Effector memory CD8-positive, alpha-beta T cell (primary cell): ENCODE data around the gene UGT1A4.
"Not testable (repeated sequence)": the region's sequence is repeated elsewhere in the genome, so short reads cannot be mapped to it uniquely, and the experiment has no call there.

Experiments
- ATAC-seq: fragments of 150-1000 bp; cut with Tn5 transposase; replicated peaks from 2 replicates; pipeline ENCODE4 v1.10.0; 2021; ENCODE audit warnings: mild to moderate bottlenecking, moderate library complexity
- DNase-seq, 3 experiments: peaks; one replicate each; pipeline ENCODE4 v3.0.0; 2021
- H3K27ac Mint-ChIP-seq, 2 donors: one replicate each; pipeline ENCODE4 v1.8.0; 2022; ENCODE audit warnings: mild to moderate bottlenecking in 2 of 2, mixed read lengths in 2 of 2, moderate library complexity in 2 of 2
- H3K27me3 Mint-ChIP-seq, 2 donors: one replicate each; pipeline ENCODE4 v1.8.0; 2022; ENCODE audit warnings: mixed read lengths in 2 of 2
- H3K36me3 Mint-ChIP-seq: one replicate; pipeline ENCODE4 v1.8.0; 2022; ENCODE audit warnings: mild to moderate bottlenecking, moderate library complexity, mixed read lengths; ENCODE audit not compliant: insufficient read depth
- H3K4me1 Mint-ChIP-seq, 2 donors: one replicate each; pipeline ENCODE4 v1.8.0; 2022; ENCODE audit warnings: low read depth in 2 of 2, mixed read lengths in 2 of 2
- H3K4me3 Mint-ChIP-seq, 2 donors: one replicate each; pipeline ENCODE4 v1.8.0; 2022; ENCODE audit warnings: mild to moderate bottlenecking in 2 of 2, mixed read lengths in 2 of 2, moderate library complexity in 2 of 2
- H3K9me3 Mint-ChIP-seq, 2 donors: one replicate each; pipeline ENCODE4 v1.8.0; 2022; ENCODE audit warnings: mixed read lengths in 2 of 2

UGT1A4 gene

DNA sequence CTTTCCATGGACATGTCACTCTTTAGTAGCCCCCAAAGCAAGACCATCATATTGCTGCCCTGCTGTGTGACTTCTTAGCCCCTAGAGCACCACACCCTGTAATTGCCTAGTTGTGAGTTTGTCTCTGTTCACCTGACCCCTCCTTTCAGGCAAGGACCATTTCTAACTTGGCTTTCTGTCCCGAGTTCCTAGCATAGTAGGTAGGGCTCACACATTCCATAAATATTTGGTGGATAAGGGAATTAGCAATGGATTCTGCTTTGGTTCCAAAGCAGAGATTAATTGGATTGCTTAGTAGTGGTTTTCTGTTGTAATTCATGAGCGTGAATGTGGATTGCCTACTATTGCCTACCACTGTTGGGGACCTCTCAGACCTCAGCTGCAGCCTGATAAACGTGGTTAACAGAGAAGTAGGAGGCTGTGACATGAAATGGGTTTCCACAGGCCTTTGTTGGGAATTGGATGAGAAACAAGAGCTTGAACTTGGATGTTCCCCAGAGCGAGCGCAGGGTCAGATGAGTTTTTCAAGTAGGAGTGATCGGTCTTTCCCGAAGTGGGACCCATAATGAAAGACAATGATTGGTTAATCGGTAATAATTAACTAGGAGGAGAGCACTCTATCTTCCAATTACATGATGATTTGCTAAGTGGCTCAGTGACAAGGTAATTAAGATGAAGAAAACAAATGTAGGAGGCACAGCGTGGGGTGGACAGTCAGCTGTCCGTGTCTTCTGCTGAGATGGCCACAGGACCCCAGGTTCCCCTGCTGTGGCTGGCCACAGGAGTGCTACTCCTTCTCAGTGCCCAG lies 28.1 kb downstream of the UGT1A4 start:
- H3K4me1 Mint-ChIP-seq = no peaks in the 10 kb centered on the region
- no peak overlapping the region for H3K27ac Mint-ChIP-seq
- peaks cover 40 to 67% of the 10 kb centered on the region in 2 donors for H3K27me3 Mint-ChIP-seq
- no peak overlapping the region for H3K4me3 Mint-ChIP-seq
- peaks cover 0 to 5% of the 10 kb centered on the region in 2 donors for H3K9me3 Mint-ChIP-seq
- DNase-seq (no peak), ATAC-seq (no peak)
- no peaks in the 10 kb centered on the region for H3K36me3 Mint-ChIP-seq

DNA sequence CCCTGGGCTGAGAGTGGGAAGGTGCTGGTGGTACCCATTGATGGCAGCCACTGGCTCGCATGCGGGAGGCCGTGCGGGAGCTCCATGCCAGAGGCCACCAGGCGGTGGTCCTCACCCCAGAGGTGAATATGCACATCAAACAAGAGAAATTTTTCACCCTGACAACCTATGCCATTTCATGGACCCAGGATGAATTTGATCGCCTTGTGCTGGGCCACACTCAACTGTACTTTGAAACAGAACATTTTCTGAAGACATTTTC lies 28.7 kb downstream of the UGT1A4 start:
- Mint-ChIP-seq H3K9me3 (peaks cover 0 to 5% of the 10 kb centered on the region in 2 donors), H3K27ac (no peak overlapping the region), H3K4me1 (no peaks in the 10 kb centered on the region), H3K4me3 (no peak overlapping the region), H3K27me3 (peaks cover 40 to 72% of the 10 kb centered on the region in 2 donors), H3K36me3 (no peaks in the 10 kb centered on the region)
- ATAC-seq = no peak
- DNase-seq = no peak

GRCh38 chr2:233750689-233751088 lies 32.2 kb downstream of the UGT1A4 start:
- peaks cover 40 to 94% of the 10 kb centered on the region in 2 donors for H3K27me3 Mint-ChIP-seq
- H3K4me1 Mint-ChIP-seq, H3K4me3 Mint-ChIP-seq, ATAC-seq, H3K9me3 Mint-ChIP-seq, H3K36me3 Mint-ChIP-seq, DNase-seq, H3K27ac Mint-ChIP-seq: not testable (repeated sequence)

- peaks cover 37 to 87% of the 10 kb centered on the region in 2 donors for H3K27me3 Mint-ChIP-seq
- H3K27ac Mint-ChIP-seq, H3K36me3 Mint-ChIP-seq, ATAC-seq, H3K4me1 Mint-ChIP-seq, H3K4me3 Mint-ChIP-seq, DNase-seq, H3K9me3 Mint-ChIP-seq: not testable (repeated sequence)
These were observed 32.9 kb downstream of the UGT1A4 start for GRCh38 chr2:233751212-233752009.

GRCh38 chr2:233754872-233755611 lies 36.5 kb downstream of the UGT1A4 start:
- Mint-ChIP-seq H3K9me3 (peaks cover 0 to 3% of the 10 kb centered on the region in 2 donors), H3K27me3 (peaks cover 17 to 60% of the 10 kb centered on the region in 2 donors), H3K4me3 (no peak overlapping the region)

GRCh38 chr2:233756429-233757081 lies 38.0 kb downstream of the UGT1A4 start:
- Mint-ChIP-seq H3K4me1 (no peaks in the 10 kb centered on the region), H3K4me3 (no peak overlapping the region), H3K9me3 (no peaks in the 10 kb centered on the region), H3K27me3 (peaks cover 14 to 57% of the 10 kb centered on the region in 2 donors), H3K27ac (no peak overlapping the region), H3K36me3 (no peaks in the 10 kb centered on the region)
- DNase-seq = no peak
- ATAC-seq = no peak

More at GRCh38 chr2:233754872-233755611, 36.5 kb downstream of the UGT1A4 start:
- H3K36me3 Mint-ChIP-seq = no peaks in the 10 kb centered on the region
- no peak overlapping the region for H3K27ac Mint-ChIP-seq
- DNase-seq (no peak), ATAC-seq (no peak)
- H3K4me1 Mint-ChIP-seq = no peaks in the 10 kb centered on the region

DNA sequence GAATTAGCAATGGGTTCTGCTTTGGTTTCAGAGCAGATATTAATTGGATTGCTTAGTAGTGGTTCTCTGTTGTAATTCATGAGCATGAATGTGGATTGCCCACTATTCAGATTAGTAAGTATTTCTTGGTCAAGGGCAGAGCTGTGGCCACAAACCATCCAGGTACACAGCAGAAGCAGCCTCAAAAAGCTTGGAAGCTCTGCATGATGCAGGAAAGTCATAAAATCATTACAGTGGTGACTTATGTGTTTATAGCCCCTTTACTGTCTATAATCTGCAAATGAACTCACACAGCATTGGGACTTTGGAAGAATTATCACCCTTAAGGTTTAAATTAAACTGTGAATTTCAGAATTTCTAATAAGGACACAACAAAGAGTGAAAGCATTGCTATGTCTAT lies 39.6 kb downstream of the UGT1A4 start:
- no peak for DNase-seq
- H3K36me3 Mint-ChIP-seq = no peaks in the 10 kb centered on the region
- H3K27ac Mint-ChIP-seq = no peak overlapping the region
- no peaks in the 10 kb centered on the region for H3K9me3 Mint-ChIP-seq
- H3K27me3 Mint-ChIP-seq = peaks cover 13 to 46% of the 10 kb centered on the region in 2 donors
- H3K4me3 Mint-ChIP-seq = no peak overlapping the region
- no peaks in the 10 kb centered on the region for H3K4me1 Mint-ChIP-seq
- ATAC-seq = no peak

GRCh38 chr2:233758849-233759248 lies 40.3 kb downstream of the UGT1A4 start:
- no peaks in the 10 kb centered on the region for H3K36me3 Mint-ChIP-seq
- DNase-seq = no peak

GRCh38 chr2:233760043-233760442 lies 41.5 kb downstream of the UGT1A4 start, which contains the start of gene UGT1A1:
TSS of gene UGT1A1 (plus strand) at chr2:233760270. CDS start at chr2:233760288, 18 bp downstream.
- no peak for ATAC-seq
- H3K27ac Mint-ChIP-seq = no peak within 1 kb of the TSS
- H3K36me3 Mint-ChIP-seq = no peaks in the 10 kb centered on the region
- H3K4me1 Mint-ChIP-seq = no peaks in the 10 kb centered on the region
- no peak for DNase-seq
- peaks cover 31 to 46% of the 10 kb centered on the region in 2 donors for H3K27me3 Mint-ChIP-seq
- H3K9me3 Mint-ChIP-seq = no peaks in the 10 kb centered on the region
- H3K4me3 Mint-ChIP-seq = no peak within 1 kb of the TSS

More at GRCh38 chr2:233758849-233759248, 40.3 kb downstream of the UGT1A4 start:
- no peaks in the 10 kb centered on the region for H3K9me3 Mint-ChIP-seq
- no peak overlapping the region for H3K27ac Mint-ChIP-seq
- peaks cover 20 to 46% of the 10 kb centered on the region in 2 donors for H3K27me3 Mint-ChIP-seq
- no peak overlapping the region for H3K4me3 Mint-ChIP-seq
- H3K4me1 Mint-ChIP-seq = no peaks in the 10 kb centered on the region
- no peak for ATAC-seq

DNA sequence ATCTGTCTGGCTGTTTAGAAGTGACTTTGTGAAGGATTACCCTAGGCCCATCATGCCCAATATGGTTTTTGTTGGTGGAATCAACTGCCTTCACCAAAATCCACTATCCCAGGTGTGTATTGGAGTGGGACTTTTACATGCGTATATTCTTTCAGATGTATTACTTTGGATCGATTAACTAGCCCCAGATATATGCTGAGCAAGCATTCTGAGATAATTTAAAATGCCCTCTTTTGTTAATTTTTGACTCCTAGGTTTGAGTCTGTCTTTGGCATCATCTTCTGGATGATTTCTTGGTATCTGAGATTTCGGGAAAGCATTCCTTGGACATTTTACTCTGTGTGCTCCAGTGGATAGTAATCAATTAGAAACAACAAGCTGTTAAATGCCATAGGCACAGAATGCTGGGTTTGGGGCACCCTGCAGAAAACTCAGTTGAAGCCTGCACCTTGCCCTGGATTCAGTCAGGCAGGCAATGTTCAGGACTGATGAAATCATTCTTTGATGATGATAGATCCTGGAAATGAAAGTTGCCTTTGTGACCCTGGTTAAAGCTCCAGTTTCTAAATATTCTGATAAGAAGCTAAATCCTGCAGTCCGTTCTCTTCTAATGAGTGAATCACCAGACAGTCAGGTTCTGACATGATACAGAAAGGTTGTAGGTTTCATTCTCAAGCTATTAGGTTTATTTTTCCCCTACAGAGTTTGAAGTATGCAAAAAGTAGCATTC lies 42.7 kb downstream of the UGT1A4 start:
- H3K36me3 Mint-ChIP-seq = no peaks in the 10 kb centered on the region
- no peak overlapping the region for H3K27ac Mint-ChIP-seq
- H3K9me3 Mint-ChIP-seq = peaks cover 0 to 2% of the 10 kb centered on the region in 2 donors
- no peak for DNase-seq
- H3K4me1 Mint-ChIP-seq = no peaks in the 10 kb centered on the region
- peaks cover 37 to 55% of the 10 kb centered on the region in 2 donors for H3K27me3 Mint-ChIP-seq
- ATAC-seq = no peak
- no peak overlapping the region for H3K4me3 Mint-ChIP-seq

- Mint-ChIP-seq H3K4me3 (no peak overlapping the region), H3K27ac (no peak overlapping the region), H3K36me3 (no peaks in the 10 kb centered on the region), H3K27me3 (peaks cover 50 to 61% of the 10 kb centered on the region in 2 donors), H3K4me1 (no peaks in the 10 kb centered on the region), H3K9me3 (peaks cover 0 to 2% of the 10 kb centered on the region in 2 donors)
- ATAC-seq (no peak), DNase-seq (no peak)
These were observed 45.7 kb downstream of the UGT1A4 start for GRCh38 chr2:233764264-233764663.

GRCh38 chr2:233764761-233765160 lies 46.2 kb downstream of the UGT1A4 start:
- Mint-ChIP-seq H3K27me3 (peaks cover 54 to 66% of the 10 kb centered on the region in 2 donors), H3K36me3 (no peaks in the 10 kb centered on the region), H3K27ac (no peak overlapping the region), H3K4me1 (no peaks in the 10 kb centered on the region), H3K9me3 (peaks cover 0 to 2% of the 10 kb centered on the region in 2 donors), H3K4me3 (no peak overlapping the region)
- DNase-seq (no peak), ATAC-seq (no peak)
